GM18508 (cell line): ENCODE results near the gene CREB1.
"Not testable (repeated sequence)": the region's sequence is repeated elsewhere in the genome, so short reads cannot be mapped to it uniquely, and the experiment has no call there.

Experiments used
- ATAC-seq: cut with Tn5 transposase; IDR thresholded peaks from one replicate; pipeline ENCODE4 v1.9.1; 2021; ENCODE audit warnings: moderate number of reproducible peaks; ENCODE audit not compliant: insufficient read depth, unreplicated experiment

Gene CREB1

GRCh38 chr2:207529330-207530159 is at the start of gene CREB1:
CREB1 (plus strand) TSS chr2:207529962; CDS start chr2:207555636, 25,674 bp downstream.
- ATAC-seq = peak; percentile 67

GRCh38 chr2:207480521-207481040 is 49.2 kb upstream of the CREB1 start:
- no peak for ATAC-seq

- no peak for ATAC-seq
Observed at GRCh38 chr2:207481924-207482323, 47.8 kb upstream of the CREB1 start.

GRCh38 chr2:207482630-207483029 is 47.1 kb upstream of the CREB1 start:
- no peak for ATAC-seq

GRCh38 chr2:207483066-207483465 is 46.7 kb upstream of the CREB1 start:
- ATAC-seq = no peak

- ATAC-seq = no peak
Observed at GRCh38 chr2:207483477-207483876, 46.3 kb upstream of the CREB1 start.

- no peak for ATAC-seq
Observed at GRCh38 chr2:207484444-207485391, 45.0 kb upstream of the CREB1 start.

- no peak for ATAC-seq
Observed at GRCh38 chr2:207487650-207488311, 42.0 kb upstream of the CREB1 start.

GRCh38 chr2:207489251-207489650 is 40.5 kb upstream of the CREB1 start:
- ATAC-seq = no peak

- ATAC-seq = no peak
Observed at GRCh38 chr2:207490441-207490840, 39.3 kb upstream of the CREB1 start.

GRCh38 chr2:207491086-207491485 is 38.7 kb upstream of the CREB1 start:
- ATAC-seq = no peak

GRCh38 chr2:207491956-207492355 is 37.8 kb upstream of the CREB1 start:
- no peak for ATAC-seq

GRCh38 chr2:207492461-207492860 is 37.3 kb upstream of the CREB1 start:
- no peak for ATAC-seq

- ATAC-seq = no peak
Observed at GRCh38 chr2:207494137-207494536, 35.6 kb upstream of the CREB1 start.

GRCh38 chr2:207496936-207497335 is 32.8 kb upstream of the CREB1 start:
- not testable (repeated sequence) for ATAC-seq

- ATAC-seq = no peak
Observed at GRCh38 chr2:207497596-207497995, 32.2 kb upstream of the CREB1 start.

- no peak for ATAC-seq
Observed at GRCh38 chr2:207498427-207498826, 31.3 kb upstream of the CREB1 start.

- no peak for ATAC-seq
Observed at GRCh38 chr2:207499114-207499513, 30.6 kb upstream of the CREB1 start.

GRCh38 chr2:207501802-207502576 is 27.8 kb upstream of the CREB1 start:
- ATAC-seq = no peak
